ENCODE data around the gene USF2.

DNA sequence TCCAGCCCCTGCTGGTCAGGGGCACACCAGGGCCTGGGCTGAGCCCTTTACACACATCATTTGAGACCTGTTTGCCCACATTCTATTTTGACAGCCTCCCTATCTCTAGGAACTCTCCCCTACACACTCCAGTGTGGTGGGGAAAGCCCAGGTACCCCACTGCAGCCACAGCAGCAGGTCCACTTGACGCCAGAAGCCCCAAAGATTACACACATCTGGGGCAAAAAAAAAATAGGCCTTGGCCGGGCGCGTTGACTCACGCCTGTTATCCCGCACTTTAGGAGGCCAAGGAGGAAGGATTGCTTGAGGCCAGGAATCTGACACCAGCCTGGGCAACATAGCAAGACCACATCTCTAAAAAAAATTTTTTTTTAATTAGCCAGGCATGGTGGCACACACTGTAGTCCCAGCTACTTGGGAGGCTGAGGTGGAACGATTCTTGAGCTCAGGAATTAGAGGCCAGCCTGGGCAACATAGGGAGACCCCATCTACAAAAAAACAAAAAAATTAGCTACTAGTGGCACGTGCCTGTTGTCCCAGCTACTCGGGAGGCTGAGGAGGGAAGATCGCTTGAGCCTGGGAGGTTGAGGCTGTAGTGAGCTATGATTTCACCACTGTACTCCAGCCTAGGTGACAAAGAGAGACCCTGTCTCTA, 42.2 kb downstream of the USF2 start:
- TF ChIP-seq CTCF (IDR thresholded peaks at IDR 0.05) (no peak), EP300 (IDR thresholded peaks at IDR 0.05) (no peak)

Data from gastroesophageal sphincter (tissue), 3 donors.